Kidney epithelial cell (primary cell): ENCODE results near the gene PMVK. TPM values are rescaled to one million over a fixed set of nuclear protein-coding genes. Genes with fewer than 3 reads are reported as not detected.

Experiments used
- DNase-seq: peaks from one replicate; pipeline ENCODE4 v3.0.0-alpha.2; 2010; ENCODE audit warnings: low read depth
- H3K27me3 ChIP-seq: 2 replicates; pipeline ENCODE4 v1.6.0; 2011; ENCODE audit warnings: low read length; ENCODE audit not compliant: control insufficient read depth, insufficient read depth
- H3K36me3 ChIP-seq: 2 replicates; pipeline ENCODE4 v1.5.1; 2011; ENCODE audit warnings: low read length; ENCODE audit not compliant: control insufficient read depth, insufficient read depth
- H3K4me3 ChIP-seq: 2 replicates; pipeline ENCODE4 v1.5.1; 2011; ENCODE audit warnings: low read depth, mild to moderate bottlenecking, control low read depth, low read length
- CTCF ChIP-seq: IDR thresholded peaks from 2 replicates; pipeline ENCODE4 v1.5.1; 2011; ENCODE audit warnings: mild to moderate bottlenecking, moderate library complexity, low read length, control low read depth, inconsistent platforms; ENCODE audit not compliant: insufficient read depth, poor library complexity, severe bottlenecking
- total RNA-seq: library from RNA; depleted of rRNA; stranded (reverse); fragments of >200 nt; gene quantifications from 2 replicates; pipeline ENCODE4 v1.2.3, GENCODE V29; 2015

PMVK gene
- total RNA-seq, 1 donor from 2014 or later, result 13.6 TPM

- TF ChIP-seq CTCF, result no peak
- no peak for DNase-seq
- Histone ChIP-seq H3K4me3 (no peak overlapping the region), H3K36me3 (peaks cover 2% of the 10 kb centered on the region), H3K27me3 (no peaks in the 10 kb centered on the region)
Observed at GRCh38 chr1:154958036-154958435, 21.5 kb upstream of the PMVK start.

GRCh38 chr1:154957091-154957657 is 20.7 kb upstream of the PMVK start:
- no peak overlapping the region for H3K4me3 ChIP-seq
- peaks cover 2% of the 10 kb centered on the region for H3K36me3 ChIP-seq
- no peaks in the 10 kb centered on the region for H3K27me3 ChIP-seq
- no peak for DNase-seq
- no peak for TF ChIP-seq CTCF

GRCh38 chr1:154956544-154956941 is 20.0 kb upstream of the PMVK start:
- TF ChIP-seq CTCF, result no peak
- Histone ChIP-seq H3K4me3 (peak overlapping the region; percentile 50), H3K36me3 (peaks cover 2% of the 10 kb centered on the region), H3K27me3 (no peaks in the 10 kb centered on the region)
- no peak for DNase-seq

GRCh38 chr1:154955718-154956543 is 19.4 kb upstream of the PMVK start, which contains the start of gene PBXIP1:
Gene PBXIP1 (minus strand): TSS chr1:154956099. CDS start chr1:154953721, 2,378 bp downstream.
- TF ChIP-seq CTCF, result peak; percentile 39
- H3K4me3 ChIP-seq, result peak within 1 kb of the TSS; percentile 50
- H3K27me3 ChIP-seq, result no peaks in the 10 kb centered on the region
- peak; percentile 79 for DNase-seq
- peaks cover 2% of the 10 kb centered on the region for H3K36me3 ChIP-seq

GRCh38 chr1:154955039-154955717 is 18.7 kb upstream of the PMVK start:
- H3K36me3 ChIP-seq, result peaks cover 2% of the 10 kb centered on the region
- no peaks in the 10 kb centered on the region for H3K27me3 ChIP-seq
- H3K4me3 ChIP-seq, result peak overlapping the region; percentile 50
- DNase-seq, result peak; percentile 73
- TF ChIP-seq CTCF, result no peak
